ENCODE data around the gene SORCS2. TPM values are rescaled to one million over a fixed set of nuclear protein-coding genes. Genes with fewer than 3 reads are reported as not detected.

The SORCS2 gene
- total and polyA plus RNA-seq, 12 donors, result 0.25 to 5.4 (median 2.2) TPM

DNA sequence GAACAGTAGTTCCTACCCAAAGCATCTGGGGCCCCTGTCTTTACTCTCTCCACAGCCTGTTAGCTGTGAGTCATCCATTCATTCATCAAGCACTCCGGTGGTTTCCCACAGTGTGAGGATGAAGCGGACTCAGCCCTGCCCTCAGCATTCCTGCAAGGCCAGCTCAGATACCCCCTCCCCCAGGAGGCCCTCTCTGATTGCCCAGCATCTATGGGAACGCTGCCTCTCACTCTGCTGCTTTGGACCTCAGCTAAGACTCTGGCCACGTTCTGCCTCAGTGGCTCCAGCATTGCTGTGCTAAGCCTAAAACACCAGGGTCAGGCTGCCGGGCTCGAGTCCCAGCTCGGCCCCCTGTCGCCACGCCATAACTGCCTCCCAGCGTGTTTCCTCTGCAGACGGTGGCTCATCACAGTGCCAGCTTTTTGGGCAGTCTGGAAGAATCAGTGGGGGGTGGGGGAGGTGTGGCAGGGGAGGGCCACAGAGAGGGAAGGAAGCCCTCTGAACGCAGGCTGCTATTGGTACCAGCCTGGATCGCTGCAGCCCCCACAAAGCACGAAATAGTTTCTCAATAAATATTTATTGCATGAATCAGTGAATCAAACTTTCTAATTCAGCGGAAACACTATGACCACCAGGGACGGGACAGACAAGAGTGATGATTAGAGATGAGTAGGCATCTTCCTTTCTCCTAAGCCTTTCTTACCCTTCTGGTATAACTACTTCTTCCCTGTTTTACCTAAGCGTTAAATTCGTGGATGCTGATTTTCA is 74.4 kb downstream of the SORCS2 start:
- H3K36me3 ChIP-seq, result no peaks in the 10 kb centered on the region
- no peak overlapping the region for H3K4me3 ChIP-seq
- H3K4me1 ChIP-seq, result peaks cover 0 to 2% (median under 1%) of the 10 kb centered on the region in 9 donors
- no peak overlapping the region for H3K27ac ChIP-seq
- H3K9me3 ChIP-seq, result no peaks in the 10 kb centered on the region
- intact Hi-C loops (cut with DNase I), result no loop called here
- no peaks in the 10 kb centered on the region for H3K27me3 ChIP-seq
- DNase-seq, result no peak
- ATAC-seq, result no peak
- TF ChIP-seq, protein P1, sequence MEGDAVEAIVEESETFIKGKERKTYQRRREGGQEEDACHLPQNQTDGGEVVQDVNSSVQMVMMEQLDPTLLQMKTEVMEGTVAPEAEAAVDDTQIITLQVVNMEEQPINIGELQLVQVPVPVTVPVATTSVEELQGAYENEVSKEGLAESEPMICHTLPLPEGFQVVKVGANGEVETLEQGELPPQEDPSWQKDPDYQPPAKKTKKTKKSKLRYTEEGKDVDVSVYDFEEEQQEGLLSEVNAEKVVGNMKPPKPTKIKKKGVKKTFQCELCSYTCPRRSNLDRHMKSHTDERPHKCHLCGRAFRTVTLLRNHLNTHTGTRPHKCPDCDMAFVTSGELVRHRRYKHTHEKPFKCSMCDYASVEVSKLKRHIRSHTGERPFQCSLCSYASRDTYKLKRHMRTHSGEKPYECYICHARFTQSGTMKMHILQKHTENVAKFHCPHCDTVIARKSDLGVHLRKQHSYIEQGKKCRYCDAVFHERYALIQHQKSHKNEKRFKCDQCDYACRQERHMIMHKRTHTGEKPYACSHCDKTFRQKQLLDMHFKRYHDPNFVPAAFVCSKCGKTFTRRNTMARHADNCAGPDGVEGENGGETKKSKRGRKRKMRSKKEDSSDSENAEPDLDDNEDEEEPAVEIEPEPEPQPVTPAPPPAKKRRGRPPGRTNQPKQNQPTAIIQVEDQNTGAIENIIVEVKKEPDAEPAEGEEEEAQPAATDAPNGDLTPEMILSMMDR (IDR thresholded peaks at IDR 0.05), result no peak
- WGBS, 2 donors, result 78 to 84% methylated on average over 18 of the region's 18 CpGs

DNA sequence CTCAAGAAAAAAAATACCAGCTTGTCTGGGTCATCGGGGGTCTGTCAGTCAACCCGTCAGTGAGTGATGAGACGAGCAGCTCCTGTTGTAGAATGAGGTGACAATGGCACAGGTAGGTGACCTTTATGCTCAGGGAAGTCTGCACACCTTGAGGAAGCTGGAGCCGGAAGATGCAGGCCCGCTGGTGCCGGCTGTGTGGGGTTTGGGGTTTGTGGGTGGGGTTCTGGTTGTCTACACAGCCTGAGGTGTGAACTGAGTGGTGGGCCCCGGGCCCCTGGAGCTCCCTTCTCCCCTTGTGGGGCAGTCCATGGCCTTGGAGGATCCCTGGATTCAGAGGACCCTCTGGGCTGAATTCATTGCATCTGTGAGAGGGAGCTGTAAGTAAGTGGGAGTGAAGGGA is 75.5 kb downstream of the SORCS2 start:
- ATAC-seq, result no peak
- DNase-seq, result no peak

DNA sequence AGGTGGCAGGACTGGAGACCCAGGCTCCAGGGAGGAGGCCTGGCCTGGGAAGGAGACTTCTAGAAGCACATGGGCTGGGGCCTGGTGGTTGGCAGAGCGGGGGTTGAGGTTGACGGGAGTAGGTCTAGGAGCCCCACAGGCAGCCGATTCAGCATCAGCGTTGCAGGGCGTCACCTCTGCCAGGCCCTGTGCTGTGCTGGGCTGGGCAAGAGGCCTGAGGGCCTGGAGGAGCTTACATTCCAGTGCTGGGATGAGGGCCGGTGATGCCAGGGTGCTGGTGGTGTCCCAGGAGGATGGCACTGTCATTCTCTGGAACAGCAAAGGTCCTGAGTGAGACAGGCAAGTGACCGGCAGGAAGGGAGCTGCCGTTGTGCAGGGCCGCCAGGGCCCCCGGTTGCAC is 76.6 kb downstream of the SORCS2 start:
- H3K36me3 ChIP-seq, result no peaks in the 10 kb centered on the region
- intact Hi-C loops (cut with DNase I), result no loop called here
- H3K4me1 ChIP-seq, result no peaks in the 10 kb centered on the region
- DNase-seq, result no peak
- H3K4me3 ChIP-seq, result no peak overlapping the region
- ATAC-seq, result no peak
- H3K9me3 ChIP-seq, result no peaks in the 10 kb centered on the region
- TF ChIP-seq, protein P1 (IDR thresholded peaks at IDR 0.05), result no peak
- WGBS, 2 donors, result 81 to 92% methylated on average over 10 of the region's 10 CpGs
- no peak overlapping the region for H3K27ac ChIP-seq
- H3K27me3 ChIP-seq, result no peaks in the 10 kb centered on the region

More for the DNA sequence above, 75.5 kb downstream of the SORCS2 start:
- H3K27ac ChIP-seq, result no peak overlapping the region
- no peaks in the 10 kb centered on the region for H3K4me1 ChIP-seq
- no peaks in the 10 kb centered on the region for H3K9me3 ChIP-seq
- TF ChIP-seq, protein P1 (IDR thresholded peaks at IDR 0.05), result no peak
- no peaks in the 10 kb centered on the region for H3K36me3 ChIP-seq
- H3K4me3 ChIP-seq, result no peak overlapping the region
- WGBS, 2 donors, result 82 to 88% methylated on average over 7 of the region's 7 CpGs
- intact Hi-C loops (cut with DNase I), result no loop called here
- no peaks in the 10 kb centered on the region for H3K27me3 ChIP-seq

DNA sequence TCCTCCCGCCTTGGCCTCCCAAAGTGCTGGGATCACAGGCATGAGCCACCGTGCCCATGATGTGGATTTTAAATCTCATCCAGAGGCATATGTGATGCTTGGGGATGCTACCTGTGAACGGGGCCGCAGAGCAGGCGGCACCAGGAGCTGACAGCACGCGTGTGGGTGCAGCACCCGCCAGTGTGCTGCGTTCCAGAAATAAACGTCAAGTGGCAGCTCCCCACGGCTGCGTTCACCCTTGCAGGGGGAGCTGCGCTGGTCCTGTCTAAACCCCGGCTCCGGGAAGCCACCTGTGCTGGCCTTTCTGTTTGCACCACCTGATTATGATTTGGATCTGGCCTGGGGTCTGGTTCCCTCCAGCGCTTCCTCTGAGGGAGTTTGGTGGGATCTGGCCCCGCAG is 77.8 kb downstream of the SORCS2 start:
- H3K4me3 ChIP-seq, result no peak overlapping the region
- H3K27ac ChIP-seq, result no peak overlapping the region
- TF ChIP-seq, protein P1 (IDR thresholded peaks at IDR 0.05), result no peak
- no peak for DNase-seq
- H3K27me3 ChIP-seq, result no peaks in the 10 kb centered on the region
- H3K9me3 ChIP-seq, result no peaks in the 10 kb centered on the region
- WGBS, 2 donors, result 95 to 96% methylated on average over 17 of the region's 17 CpGs
- ATAC-seq, result no peak
- H3K36me3 ChIP-seq, result no peaks in the 10 kb centered on the region
- H3K4me1 ChIP-seq, result no peaks in the 10 kb centered on the region
- intact Hi-C loops (cut with DNase I), result no loop called here
